Effector CD8-positive, alpha-beta T cell (primary cell): Measurements from ENCODE around the gene PROM2.
"Not testable (repeated sequence)": the region's sequence is repeated elsewhere in the genome, so short reads cannot be mapped to it uniquely, and the experiment has no call there.

Experiments used
- DNase-seq: peaks from one replicate; lab custom pipeline; 2025; lab: John Stamatoyannopoulos, UW
- total RNA-seq, 4 experiments: gene quantifications; one replicate each; lab custom pipeline; 2026; lab: John Stamatoyannopoulos, UW

The PROM2 gene, protein sequence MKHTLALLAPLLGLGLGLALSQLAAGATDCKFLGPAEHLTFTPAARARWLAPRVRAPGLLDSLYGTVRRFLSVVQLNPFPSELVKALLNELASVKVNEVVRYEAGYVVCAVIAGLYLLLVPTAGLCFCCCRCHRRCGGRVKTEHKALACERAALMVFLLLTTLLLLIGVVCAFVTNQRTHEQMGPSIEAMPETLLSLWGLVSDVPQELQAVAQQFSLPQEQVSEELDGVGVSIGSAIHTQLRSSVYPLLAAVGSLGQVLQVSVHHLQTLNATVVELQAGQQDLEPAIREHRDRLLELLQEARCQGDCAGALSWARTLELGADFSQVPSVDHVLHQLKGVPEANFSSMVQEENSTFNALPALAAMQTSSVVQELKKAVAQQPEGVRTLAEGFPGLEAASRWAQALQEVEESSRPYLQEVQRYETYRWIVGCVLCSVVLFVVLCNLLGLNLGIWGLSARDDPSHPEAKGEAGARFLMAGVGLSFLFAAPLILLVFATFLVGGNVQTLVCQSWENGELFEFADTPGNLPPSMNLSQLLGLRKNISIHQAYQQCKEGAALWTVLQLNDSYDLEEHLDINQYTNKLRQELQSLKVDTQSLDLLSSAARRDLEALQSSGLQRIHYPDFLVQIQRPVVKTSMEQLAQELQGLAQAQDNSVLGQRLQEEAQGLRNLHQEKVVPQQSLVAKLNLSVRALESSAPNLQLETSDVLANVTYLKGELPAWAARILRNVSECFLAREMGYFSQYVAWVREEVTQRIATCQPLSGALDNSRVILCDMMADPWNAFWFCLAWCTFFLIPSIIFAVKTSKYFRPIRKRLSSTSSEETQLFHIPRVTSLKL
- total RNA-seq: 0 to 2.0 (median 0.33) reads per million in 4 experiments

DNA sequence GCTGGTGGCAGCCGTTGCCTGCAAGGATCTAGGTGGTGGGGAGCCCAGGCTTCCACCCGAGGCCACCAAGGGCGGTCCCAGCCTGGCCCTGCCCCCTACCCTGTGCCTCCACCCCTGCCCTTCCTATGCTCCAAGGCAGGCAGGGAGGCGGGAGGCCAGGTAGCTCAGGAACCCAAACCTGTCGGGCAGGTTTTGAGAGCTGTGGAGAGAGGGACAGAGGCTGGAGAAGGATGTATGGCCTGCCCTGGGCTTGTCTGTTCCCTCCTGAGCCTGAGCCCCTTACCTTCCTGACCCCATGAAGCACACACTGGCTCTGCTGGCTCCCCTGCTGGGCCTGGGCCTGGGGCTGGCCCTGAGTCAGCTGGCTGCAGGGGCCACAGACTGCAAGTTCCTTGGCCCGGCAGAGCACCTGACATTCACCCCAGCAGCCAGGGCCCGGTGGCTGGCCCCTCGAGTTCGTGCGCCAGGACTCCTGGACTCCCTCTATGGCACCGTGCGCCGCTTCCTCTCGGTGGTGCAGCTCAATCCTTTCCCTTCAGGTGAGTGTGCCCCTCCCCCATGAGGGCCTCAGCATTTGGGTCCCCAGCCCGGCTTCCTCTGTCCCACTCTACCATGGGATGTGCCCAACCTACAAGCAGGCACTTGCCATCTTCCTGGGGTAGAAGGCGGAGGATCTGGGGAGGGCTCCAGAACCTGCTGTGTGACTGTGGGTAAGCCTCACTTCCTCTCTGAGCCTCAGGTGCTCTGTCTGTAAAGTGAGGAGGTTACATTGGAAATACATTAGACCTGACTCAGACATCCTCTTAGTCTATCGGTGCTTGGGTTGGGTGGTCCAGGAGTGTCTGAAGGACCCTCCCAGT lies at the start of gene PROM2:
TSS of gene PROM2 (plus strand) at position 159 of the 860 bp plus-strand sequence. CDS start at position 296, 137 bp downstream.
- no peak for DNase-seq

DNA sequence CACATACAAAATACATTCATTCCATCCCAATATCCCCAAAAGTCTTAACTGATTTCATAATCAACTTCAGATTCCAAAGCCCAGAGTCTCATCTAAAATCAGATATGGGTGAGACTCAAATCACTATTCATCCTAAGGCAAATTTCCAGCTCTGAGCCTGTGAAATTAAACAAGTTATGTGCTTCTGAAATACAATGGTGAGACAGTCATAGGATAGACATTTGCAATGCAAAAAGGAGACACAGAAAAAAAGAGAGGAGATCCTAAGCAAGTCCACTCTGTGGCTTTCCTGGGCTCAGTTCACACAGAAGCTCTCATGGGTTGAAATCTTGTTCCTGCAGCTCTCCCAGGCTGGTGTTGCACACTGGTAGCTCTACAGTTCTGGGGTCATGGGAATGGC lies 48.6 kb upstream of the PROM2 start:
- no peak for DNase-seq

DNA sequence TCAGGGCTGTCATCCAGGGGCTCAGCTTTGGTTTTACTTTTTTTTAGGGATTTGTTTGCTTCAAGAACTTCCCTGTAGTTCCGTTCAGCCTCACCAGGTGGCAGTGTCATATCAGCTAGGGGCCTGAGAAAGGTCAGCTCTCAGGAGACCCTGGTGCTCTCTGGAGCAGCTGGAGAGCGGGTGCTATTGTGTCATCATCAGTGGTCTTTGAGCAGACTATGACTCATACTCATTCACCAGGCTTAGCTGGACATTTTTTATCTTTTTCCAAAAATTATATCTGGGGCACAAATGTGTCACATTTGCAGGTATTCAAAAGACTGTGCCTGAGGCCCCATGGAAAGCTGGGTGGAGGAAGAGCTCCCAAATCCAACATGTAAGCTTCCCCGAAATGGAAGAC lies 42.5 kb upstream of the PROM2 start:
- no peak for DNase-seq

DNA sequence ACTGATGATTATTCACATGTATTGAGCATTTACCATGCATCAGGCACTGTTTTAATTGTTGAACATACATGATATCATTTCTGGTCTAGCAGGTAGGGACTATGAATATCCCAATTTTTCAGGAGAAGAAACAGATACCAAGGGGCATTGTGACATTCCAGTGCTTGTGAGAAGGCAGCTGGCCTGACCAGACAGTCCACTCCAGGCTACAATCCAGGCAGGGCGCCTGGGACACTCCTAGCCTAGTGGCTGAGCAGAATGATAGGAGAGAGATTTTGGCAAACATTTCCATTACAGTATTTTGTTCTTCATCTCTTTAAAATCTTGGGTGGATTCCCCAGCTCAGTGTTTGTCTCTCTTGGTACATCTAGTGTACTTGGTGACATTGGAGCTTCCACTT lies 42.0 kb upstream of the PROM2 start:
- DNase-seq: no peak

DNA sequence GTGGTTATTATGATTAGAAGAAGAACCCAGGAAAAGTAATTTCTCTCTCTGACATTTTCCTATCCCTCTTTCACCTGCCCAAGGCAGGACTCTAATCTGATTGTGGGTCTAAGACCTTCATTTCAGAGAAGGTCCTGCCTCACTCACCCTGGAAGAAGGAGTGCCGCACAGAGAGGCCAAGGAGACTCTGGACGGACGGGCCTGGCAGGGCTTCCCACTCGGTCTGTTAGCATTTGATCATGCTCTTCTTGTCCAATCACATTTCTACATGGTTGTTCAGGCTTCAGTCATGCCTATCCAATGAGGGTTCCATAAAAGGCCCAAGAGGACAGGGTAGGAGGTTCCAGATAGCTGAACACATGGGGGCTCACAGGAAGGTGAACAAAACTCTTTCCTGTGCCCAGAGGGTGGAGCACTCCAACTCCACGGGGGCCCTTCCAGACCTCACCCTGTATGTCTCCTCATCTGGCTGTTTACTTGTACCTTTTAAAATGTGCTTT lies 39.9 kb upstream of the PROM2 start:
- no peak for DNase-seq

DNA sequence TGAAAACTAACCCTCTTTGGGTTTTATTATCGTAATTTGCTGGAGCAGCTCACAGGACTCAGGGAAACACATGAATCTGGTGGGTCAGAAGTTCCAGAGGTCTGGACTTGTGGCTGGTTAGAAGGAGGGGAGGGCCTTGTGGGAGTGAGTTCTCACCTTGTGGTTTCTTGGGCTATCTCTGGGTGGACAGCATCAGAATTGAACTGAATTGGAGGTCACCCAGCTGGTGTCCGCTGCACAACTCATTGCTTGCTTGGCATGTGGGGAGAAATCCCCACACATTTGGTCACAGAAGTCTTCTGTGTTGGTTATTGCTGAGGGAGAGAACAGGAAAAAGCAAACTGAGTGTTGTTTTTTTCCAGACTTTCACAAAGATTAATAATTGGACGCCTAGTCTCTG lies 39.4 kb upstream of the PROM2 start:
- no peak for DNase-seq

DNA sequence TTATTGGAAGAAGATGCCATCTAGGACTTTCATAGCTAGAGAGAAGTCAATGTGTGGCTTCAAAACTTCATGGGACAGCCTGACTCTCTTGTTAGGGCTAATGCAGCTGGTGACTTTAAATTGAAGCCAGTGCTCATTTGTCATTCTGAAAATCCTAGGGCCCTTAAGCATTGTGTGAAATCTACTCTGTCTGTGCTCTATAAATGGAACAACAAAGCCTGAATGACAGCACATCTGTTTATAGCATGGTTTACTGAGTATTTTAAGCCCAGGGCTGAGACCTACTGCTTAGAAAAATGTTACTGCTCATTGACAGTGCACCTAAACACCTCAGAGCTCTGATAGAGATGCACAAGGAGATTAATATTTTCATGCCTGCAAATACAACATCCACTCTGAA lies 36.1 kb upstream of the PROM2 start:
- no peak for DNase-seq

DNA sequence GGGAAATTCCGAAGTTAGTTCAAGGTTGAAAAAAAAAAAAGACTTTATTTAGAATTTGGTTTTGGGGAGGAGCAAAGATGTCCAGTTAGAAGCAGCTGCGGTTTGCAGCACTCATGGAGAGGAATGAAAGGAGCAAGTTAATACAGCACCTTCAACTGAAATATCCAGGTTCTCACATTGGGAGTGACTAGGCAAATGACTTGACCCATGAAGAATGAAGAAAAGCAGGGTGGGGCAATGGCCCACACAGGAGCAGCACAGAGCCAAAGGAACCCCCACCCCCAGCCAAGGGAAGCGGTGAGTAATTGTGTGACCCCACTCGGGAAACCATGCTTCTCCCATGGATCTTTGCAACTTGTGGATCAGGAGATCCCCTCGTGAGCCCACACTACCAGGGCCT lies 34.2 kb upstream of the PROM2 start:
- DNase-seq: no peak

DNA sequence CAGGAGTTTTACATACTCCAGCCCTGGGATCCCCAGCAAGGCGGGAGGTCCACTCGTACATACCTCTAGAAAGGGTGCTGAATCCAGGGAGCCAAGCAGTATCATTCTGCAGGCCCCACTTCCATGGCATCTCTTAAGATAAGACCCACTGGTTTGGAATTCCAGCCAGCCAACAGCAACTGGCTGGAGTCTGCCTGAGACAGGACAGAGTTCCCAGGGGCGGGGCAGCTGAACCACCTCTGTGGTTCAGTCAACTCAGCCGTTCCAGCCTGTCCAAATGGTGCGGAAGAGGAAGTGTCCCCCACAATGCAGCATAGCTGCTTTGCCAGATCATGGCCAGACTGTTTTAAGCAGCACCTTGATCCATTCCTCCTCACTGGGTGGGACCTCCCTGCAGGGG lies 33.7 kb upstream of the PROM2 start:
- DNase-seq: no peak

DNA sequence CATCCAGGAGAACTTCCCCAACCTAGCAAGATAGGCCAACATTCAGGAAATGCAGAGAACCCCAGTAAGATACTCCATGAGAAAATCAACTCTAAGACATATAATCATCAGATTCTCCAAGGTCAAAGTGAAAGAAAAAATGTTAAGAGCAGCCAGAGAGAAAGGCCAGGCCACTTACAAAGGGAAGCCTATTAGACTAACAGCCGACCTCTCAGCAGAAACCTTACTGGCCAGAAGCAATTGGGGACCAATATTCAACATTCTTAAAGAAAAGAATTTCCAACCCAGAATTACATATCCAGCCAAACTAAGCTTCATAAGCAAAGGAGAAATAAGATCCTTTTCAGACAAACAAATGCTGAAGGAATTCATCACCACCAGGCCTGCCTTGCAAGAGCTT lies 32.2 kb upstream of the PROM2 start:
- DNase-seq: not testable (repeated sequence)

DNA sequence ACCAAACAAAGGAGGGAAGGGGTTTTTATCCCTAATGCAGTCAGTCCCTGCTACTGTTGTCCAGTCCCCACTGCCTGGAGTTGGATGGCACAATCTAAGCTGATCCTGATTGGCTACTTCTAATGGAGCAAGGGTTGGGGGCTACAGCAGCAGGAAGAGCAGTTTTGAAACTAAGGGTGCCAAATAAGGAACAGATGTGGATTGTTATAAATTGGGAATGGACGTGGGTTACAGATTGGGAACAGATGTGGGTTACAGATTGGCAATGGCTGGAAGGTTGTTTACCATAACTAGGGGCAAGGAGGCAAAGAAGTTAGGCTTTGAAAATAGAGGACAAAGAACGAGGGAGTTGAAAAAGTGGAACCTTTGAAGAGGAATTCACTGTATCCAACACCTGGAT lies 16.0 kb upstream of the PROM2 start:
- no peak for DNase-seq

DNA sequence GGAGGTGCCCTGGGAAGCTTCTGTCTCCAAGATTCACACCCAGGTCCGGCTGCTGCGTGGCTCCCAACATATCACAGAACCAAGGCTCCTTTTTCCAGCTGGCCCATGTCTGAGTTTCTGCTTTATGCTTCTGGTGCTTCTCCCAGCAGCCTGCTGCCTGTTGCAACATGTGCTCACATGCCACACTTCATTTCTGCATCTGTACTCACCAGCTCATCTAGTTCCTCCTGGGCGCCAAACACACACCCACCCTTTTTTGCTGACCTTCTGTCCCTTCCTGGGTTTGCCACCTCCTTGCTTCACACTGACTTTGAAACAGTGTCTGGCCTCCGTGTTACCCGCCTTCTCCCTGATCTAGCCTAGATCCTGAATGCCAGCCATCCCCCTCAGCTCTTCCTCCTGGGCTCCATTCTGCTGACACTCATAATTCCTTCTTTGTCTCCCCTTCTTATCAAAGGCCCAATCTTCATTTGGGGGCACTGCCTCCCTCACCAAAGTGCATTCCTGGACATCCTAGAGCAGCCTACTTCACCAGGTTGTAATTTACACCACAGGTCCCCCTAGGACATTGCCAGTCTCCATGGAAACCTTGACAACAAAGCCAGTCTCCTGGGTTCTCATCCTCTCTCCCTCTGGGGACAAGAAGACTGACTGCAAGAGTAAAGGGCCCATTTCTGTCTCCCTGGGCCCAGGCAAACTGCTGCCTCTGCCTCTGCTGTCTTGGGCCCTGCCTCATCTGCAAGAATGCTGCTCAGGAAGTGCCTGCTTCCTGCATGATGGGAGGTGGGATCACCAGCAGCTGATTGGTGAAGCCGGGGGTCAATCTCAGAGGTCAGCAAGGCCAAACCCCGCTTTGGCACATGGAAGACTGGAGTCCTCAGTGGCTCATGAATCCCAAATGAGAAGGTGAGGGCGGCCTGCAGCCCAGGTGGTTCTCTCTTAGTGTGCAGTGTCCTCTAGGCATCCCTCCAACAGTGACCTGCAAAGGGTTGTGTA lies 13.9 kb upstream of the PROM2 start:
- no peak for DNase-seq

DNA sequence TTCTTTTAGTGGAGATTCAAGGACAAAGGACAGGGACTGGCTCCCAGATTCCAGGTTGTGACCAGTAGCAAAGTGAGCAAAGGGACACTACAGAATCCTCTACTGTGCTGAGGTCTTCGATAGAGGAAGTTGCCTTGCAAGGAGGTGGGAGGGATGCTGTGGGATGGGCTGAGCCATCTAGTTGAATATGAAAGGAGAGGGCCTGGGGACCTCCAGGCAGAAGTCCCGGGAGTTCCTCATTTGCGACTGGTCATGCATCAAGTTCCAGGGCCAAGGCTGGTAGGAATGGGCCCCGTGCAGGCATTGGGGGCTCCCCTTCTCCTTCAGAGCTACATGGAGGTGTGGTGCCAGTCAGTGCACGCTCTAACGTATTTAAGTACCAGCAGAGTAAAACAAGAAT lies 12.6 kb upstream of the PROM2 start:
- DNase-seq: no peak

DNA sequence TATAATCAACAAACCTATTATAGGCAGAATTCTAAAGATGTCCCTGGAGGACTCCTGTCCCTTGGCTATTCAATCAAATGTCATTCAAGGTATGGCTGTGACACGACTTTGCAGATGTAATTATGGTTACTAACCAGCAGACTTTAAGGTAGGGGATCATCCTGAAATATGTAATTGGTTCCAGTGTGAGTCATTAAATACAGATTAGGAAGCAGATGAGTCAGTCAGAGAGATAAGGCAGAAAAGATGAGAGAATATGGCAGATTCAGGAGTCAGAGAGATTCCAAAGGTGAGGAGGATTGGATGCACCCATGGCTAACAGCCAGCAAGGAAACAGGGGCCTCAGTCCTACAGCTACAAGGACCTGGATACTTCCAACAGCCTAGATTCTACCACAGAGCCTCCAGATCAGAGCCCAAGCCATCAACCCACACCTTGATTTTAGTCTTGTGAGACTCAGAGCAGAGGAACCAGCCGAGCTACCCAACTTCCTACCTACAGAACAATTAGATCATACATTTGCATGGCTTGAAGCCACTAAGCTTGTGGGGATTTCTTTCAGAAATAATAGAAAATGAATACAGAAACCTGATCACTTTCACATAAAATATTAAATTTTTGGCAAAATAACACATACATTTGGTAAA lies 11.2 kb upstream of the PROM2 start:
- DNase-seq: no peak

DNA sequence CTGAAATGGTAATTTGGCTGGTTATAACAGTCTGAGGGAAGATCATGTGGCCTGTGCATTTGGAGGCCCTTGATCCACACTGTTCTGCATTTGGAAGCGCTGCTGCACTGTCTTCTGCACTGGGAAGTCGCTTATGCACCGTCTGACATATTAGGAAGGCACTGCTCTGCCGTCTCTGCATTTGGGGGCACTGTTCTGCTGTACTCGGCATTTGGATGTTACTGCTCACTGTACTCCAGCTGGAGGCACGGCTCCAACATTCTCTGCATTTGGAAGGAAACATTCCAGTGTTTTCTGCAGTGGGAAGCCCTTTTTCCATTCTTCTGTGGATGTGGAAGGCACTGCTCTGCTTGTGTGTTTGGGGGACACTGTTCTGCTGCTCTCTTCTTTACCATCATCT lies 9.6 kb upstream of the PROM2 start:
- no peak for DNase-seq

DNA sequence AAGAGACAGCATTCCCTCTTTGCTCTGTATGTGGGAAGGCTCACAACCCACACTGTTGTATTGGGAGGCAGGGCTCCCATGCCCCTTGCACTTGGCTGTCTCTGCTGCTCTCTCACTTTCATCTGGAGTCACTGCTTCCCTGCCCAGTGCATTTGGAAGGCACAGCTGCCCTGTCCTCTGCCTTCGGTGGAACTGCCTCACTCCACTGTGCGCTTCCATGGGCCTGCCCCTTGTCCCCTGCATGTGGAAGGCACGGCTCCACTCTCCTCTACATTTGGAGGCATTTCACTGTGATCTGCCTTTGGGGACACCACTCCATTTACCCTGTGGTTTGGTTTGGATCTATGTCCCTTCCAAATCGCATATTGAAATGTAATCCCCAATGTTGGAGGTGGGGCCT lies 9.1 kb upstream of the PROM2 start:
- DNase-seq: no peak

DNA sequence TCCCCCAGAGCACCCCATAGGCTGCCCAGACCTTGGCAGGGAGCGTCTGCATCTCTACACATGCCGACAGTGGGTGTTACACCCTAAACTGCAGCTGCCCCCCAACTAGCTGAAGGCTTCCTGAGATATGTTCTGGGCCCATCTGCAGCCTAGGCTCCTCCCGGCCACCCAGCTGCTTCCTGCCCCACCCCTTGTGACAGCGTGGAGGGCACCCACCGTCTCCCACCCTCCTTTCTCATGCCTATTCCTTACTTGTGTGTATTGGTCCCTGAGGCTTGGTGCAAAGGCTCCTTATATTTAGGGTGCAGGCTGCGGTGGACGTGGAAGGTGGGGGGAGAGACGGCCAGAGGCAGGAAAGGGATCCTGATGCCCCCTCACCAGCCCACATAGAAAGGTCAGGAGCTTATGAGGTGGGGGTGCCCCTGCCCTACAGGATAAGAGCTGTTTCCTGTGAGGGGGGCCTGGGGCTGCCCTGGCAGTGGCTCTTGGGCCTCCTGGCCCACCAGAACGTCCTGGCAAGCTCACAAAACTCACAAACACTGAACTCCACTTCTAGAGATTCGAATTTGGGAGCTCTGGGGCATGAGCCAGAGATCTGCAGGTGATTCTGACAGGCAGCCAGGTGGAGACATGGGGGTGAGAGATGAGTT lies 7.3 kb upstream of the PROM2 start:
- DNase-seq: no peak

DNA sequence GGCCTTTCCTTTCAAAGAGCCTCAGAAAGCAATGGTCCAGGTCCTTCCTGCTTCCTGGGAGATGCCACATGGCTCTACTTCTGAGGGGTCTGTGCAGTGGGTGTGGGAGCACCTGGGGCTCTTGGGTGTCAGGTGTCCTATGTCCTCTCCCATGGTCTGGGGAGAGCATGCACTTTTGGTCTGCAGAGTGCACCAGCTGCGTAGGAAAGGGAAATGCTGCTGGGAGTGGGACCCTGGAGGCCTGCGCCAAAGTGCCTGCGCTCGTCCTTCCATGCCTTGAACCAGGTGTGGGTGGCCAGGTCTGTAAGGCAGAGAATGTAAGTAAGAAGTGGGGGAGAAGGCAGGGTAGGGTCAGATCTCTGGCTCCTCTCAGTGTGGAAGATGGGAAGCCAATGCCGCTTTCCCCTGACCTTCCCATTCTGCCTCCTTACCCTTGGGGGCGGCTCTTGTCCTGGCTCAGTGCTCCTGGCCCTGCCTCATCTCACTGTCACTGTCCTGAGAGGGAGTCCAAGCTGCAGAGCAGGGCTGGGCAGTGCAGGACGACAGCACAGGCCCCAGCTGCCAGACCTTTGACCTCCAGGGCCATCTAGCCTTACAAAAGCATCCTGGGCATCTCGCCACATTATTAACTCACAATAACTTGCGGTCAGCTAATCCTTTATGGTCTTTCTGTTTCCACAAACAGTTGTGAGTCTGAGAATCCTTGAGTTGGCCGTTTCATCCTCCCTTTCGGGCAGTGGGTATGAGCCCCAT lies 6.6 kb upstream of the PROM2 start:
- no peak for DNase-seq
